Mononuclear cell (primary cell): Measurements from ENCODE around the gene WDR54. TPM values are rescaled to one million over a fixed set of nuclear protein-coding genes. Genes with fewer than 3 reads are reported as not detected.

Source experiments
- H3K27me3 ChIP-seq: 2 replicates; pipeline ENCODE4 v1.6.0; 2011; ENCODE audit warnings: low read length, control low read depth; ENCODE audit not compliant: insufficient read depth
- H3K4me1 ChIP-seq: 2 replicates; pipeline ENCODE4 v1.5.1; 2011; ENCODE audit warnings: mild to moderate bottlenecking, low read length, control low read depth; ENCODE audit not compliant: insufficient read depth
- H3K4me3 ChIP-seq: 2 replicates; pipeline ENCODE4 v1.5.1; 2011; ENCODE audit warnings: mild to moderate bottlenecking, low read length, moderate library complexity
- H3K9me3 ChIP-seq: 2 replicates; pipeline ENCODE4 v1.5.1; 2011; ENCODE audit warnings: low read depth, mild to moderate bottlenecking, control low read depth, low read length
- total RNA-seq: library from RNA; depleted of rRNA; stranded (reverse); fragments of >200 nt; gene quantifications from one replicate; pipeline ENCODE4 v1.2.3, GENCODE V29; 2012

Gene WDR54
- total RNA-seq, 1 donor, result 9.3 TPM

DNA sequence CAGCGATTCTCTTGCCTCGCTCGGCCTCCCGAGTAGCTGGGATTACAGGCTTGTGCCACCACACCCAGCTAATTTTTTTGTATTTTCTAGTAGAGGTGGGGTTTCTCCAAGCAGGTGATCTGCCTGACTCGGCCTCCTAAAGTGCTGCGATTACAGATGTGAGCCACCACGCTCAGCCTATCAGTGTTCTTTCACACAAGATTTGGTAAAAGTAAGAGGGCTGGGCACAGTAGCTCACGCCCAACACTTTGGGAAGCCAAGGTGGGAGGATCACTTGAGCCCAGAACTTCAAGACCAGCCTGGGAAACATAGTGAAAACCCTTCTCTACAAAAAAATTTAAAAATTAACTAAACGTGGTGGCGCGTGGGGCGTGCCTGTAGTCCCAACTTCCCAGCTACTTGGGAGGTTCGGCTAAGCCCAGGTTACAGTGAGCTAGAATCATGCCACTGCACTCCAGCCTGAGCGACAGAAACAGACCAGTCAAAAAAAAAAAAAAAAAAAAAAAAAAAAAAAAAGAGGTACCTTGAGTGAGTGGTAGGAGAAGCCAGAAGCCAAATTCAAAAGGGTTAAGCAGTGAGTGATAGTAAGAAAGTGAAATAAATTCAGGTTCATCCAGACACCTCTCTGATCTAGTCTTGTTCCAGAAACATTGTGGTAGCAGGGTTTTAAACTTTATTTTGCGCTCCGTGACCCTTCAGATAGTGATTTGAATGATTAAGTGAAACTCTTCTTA is 50.0 kb downstream of the WDR54 start:
- Histone ChIP-seq H3K4me1 (peaks cover 23% of the 10 kb centered on the region), H3K4me3 (peak overlapping the region; percentile 73), H3K9me3 (no peaks in the 10 kb centered on the region), H3K27me3 (no peaks in the 10 kb centered on the region)

DNA sequence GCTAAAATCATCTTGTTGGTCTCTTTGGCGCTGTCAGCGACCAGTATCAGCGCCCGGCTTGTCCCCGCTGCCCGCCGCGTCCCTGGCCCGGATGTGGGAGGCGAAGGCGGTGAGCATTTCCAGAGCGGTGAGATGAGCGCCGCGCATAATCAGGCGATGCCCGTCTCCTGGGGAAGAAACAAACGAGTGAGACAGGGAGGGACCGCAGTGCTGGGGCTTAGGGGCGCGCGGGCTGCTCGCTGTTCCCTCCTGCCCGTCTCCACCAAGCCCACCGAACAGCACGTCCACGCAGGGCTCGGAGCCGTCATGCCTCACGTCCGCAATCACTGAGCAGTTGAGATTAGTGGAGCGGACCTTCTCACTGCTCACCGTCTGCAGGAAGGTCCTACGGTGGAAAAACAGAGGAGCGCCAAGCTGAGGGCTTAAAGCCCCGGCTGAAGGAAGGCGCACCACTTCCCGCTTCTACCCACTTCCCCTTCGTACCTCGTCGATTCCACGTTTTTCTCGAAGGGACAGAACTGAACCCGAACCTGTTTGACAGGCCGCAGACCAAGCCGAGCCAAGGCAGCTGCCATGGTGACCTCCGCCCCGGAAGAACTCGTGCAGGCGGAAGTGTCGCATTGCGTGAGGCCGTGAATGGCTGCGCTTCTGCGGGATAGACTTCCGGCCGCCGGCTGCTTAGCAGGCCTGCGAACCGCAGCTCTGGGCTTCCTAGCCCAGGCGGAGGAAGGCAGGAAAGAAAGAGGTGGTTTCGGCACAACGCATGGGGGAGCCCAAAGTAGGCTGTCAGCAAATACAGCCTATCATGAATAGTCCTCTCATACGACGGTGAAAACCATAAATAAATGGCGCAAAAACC is 50.8 kb downstream of the WDR54 start, which contains the start of gene MRPL53:
MRPL53 (minus strand) TSS at position 595 of the 859 bp plus-strand sequence; CDS start at position 575, 20 bp downstream.
- H3K4me1 ChIP-seq, result peaks cover 31% of the 10 kb centered on the region

DNA sequence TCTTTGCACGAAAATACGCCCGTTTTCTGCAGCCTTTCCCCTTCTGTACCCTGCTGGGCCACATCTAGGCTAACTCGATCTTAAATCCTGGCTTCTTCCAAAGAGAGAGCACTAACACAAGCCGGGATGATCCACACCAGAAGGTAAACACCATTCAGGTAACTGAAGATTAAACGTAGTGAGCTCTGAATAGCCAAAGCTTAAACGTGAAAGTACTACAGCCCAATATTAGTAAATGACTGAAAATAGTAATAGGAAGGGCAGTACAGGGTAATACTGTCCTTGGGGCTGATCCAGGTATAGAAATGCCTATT is 51.4 kb downstream of the WDR54 start:
- Histone ChIP-seq H3K9me3 (no peaks in the 10 kb centered on the region), H3K4me3 (peak overlapping the region; percentile 73), H3K4me1 (peaks cover 36% of the 10 kb centered on the region), H3K27me3 (no peaks in the 10 kb centered on the region)

More for the DNA sequence above, 50.8 kb downstream of the WDR54 start, which contains the start of gene MRPL53:
- no peaks in the 10 kb centered on the region for H3K27me3 ChIP-seq
- H3K9me3 ChIP-seq, result no peaks in the 10 kb centered on the region
- H3K4me3 ChIP-seq, result peak within 1 kb of the TSS; percentile 73

DNA sequence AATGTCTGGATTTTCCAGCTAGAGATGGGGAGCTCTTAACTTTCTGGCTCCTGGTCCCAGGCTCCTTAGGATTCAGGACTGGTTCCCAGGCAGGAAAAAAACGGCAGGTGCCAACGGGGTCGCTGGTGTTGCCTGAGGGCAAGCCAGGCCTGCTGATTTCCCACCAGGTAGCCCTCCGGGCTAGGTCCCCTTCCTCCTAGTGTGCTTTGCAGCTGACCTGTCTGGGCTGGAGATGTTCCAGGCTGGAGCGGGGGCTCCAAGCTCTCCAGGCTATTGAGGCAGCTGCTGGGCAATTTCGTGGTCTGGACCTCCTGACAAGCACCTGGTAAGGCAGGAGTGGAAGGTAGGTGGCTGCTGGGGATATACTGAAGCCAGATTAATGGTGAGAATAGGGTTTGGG is 53.0 kb downstream of the WDR54 start:
- Histone ChIP-seq H3K27me3 (no peaks in the 10 kb centered on the region), H3K4me1 (peaks cover 36% of the 10 kb centered on the region), H3K4me3 (no peak overlapping the region), H3K9me3 (no peaks in the 10 kb centered on the region)

DNA sequence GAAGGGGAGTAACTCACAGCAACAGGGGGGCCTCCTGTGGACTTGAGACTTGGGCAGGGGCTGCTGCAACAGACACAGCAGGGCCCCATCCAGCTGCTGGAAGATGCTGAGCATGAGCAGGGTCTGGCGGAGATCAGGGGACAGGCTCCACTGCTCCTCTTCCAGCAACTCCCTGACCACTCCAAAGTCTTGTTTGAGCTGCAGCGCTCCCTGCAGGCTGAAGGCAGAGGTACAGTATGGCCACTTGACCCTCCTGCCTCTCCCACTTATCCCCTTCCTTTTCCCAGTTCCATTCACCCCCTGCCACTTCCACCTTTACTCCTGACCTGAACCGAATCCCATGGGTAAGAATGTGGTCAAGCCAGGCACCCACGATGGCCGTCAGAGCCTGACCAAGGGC is 53.4 kb downstream of the WDR54 start:
- H3K4me3 ChIP-seq, result no peak overlapping the region
- H3K27me3 ChIP-seq, result no peaks in the 10 kb centered on the region
- no peaks in the 10 kb centered on the region for H3K9me3 ChIP-seq
- peaks cover 36% of the 10 kb centered on the region for H3K4me1 ChIP-seq

Other genes with a start within 250 kb of the WDR54 start
- 286 TPM for gene MOB1A, start 242.9 kb upstream of the WDR54 start, total RNA-seq
- 32.1 TPM for gene MTHFD2, start 223.1 kb upstream of the WDR54 start, total RNA-seq
- gene SLC4A5, start 78.3 kb upstream of the WDR54 start, total RNA-seq, result 6.7 TPM
- gene DCTN1, start 41.4 kb upstream of the WDR54 start, total RNA-seq, result 41.8 TPM
- gene C2orf81, start 111 bp upstream of the WDR54 start, total RNA-seq, result 0.94 TPM
- gene RTKN, start 20.2 kb downstream of the WDR54 start, total RNA-seq, result 0.31 TPM
- gene INO80B, start 33.4 kb downstream of the WDR54 start, total RNA-seq, result 15.3 TPM
- gene WBP1, start 36.7 kb downstream of the WDR54 start, total RNA-seq, result 18.5 TPM
- 17.1 TPM for gene MOGS, start 43.7 kb downstream of the WDR54 start, total RNA-seq
- gene MRPL53, start 51.0 kb downstream of the WDR54 start, total RNA-seq, result 8.3 TPM
- 8.3 TPM for gene CCDC142, start 61.3 kb downstream of the WDR54 start, total RNA-seq
- 14.0 TPM for gene TTC31, start 61.4 kb downstream of the WDR54 start, total RNA-seq
- 0.21 TPM for gene LBX2, start 77.9 kb downstream of the WDR54 start, total RNA-seq
- gene PCGF1, start 86.0 kb downstream of the WDR54 start, total RNA-seq, result 12.1 TPM
- 0.10 TPM for gene TLX2, start 92.7 kb downstream of the WDR54 start, total RNA-seq
- gene DQX1, start 104.5 kb downstream of the WDR54 start, total RNA-seq, result not detected
- gene AUP1, start 108.0 kb downstream of the WDR54 start, total RNA-seq, result 115 TPM
- gene HTRA2, start 108.2 kb downstream of the WDR54 start, total RNA-seq, result 17.9 TPM
- gene LOXL3, start 132.2 kb downstream of the WDR54 start, total RNA-seq, result 3.9 TPM
- 2.9 TPM for gene DOK1, start 133.0 kb downstream of the WDR54 start, total RNA-seq
- gene M1AP, start 226.6 kb downstream of the WDR54 start, total RNA-seq, result 0.31 TPM
- 2.0 TPM for gene SEMA4F, start 232.5 kb downstream of the WDR54 start, total RNA-seq